BE2C (cell line): Measurements from ENCODE around the gene HELZ.
"Not testable (repeated sequence)": the region's sequence is repeated elsewhere in the genome, so short reads cannot be mapped to it uniquely, and the experiment has no call there.

Source experiments
- DNase-seq: peaks from one replicate; pipeline ENCODE4 v3.0.0-alpha.2; 2020
- H3K27me3 ChIP-seq: fragments of 250-450 bp; sonication (Bioruptor Pico); 2 replicates; pipeline ENCODE4 v1.5.1; 2020; ENCODE audit warnings: mild to moderate bottlenecking
- H3K36me3 ChIP-seq: fragments of 250-450 bp; sonication (Bioruptor Pico); 2 replicates; pipeline ENCODE4 v1.5.1; 2020; ENCODE audit warnings: mild to moderate bottlenecking
- H3K4me1 ChIP-seq: fragments of 250-450 bp; sonication (Bioruptor Pico); 2 replicates; pipeline ENCODE4 v1.5.1; 2020
- H3K4me3 ChIP-seq: 2 replicates; pipeline ENCODE4 v1.5.1; 2011; ENCODE audit warnings: low read depth, low read length
- H3K9me3 ChIP-seq: fragments of 250-450 bp; sonication (Bioruptor Pico); 2 replicates; pipeline ENCODE4 v1.5.1; 2020
- TF ChIP-seq, protein P1 (sequence below): IDR thresholded peaks from 2 replicates; pipeline ENCODE4 v1.5.1; 2012; ENCODE audit warnings: mild to moderate bottlenecking, low read depth, low read length

Gene HELZ

DNA sequence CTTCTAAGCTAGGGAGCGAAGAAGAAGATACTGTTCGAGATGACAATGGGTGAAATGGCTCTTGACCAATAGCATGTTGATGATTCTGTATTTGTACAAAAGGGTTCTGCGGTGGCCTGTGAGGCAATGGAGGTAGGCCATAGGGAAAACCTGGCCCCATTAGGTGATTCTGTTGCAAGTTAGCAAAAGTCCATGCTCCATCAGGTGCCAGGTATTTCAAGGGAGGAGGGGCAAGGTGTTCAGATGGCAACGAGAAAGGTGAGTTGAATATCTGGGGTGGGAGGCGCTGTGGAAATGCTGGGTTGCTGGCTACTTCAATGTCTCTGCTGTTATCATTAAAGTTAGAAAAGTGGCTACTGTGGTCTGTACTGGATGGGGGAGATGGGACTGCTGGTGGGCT lies 137.8 kb downstream of the HELZ start:
- DNase-seq = no peak
- TF ChIP-seq, protein P1, sequence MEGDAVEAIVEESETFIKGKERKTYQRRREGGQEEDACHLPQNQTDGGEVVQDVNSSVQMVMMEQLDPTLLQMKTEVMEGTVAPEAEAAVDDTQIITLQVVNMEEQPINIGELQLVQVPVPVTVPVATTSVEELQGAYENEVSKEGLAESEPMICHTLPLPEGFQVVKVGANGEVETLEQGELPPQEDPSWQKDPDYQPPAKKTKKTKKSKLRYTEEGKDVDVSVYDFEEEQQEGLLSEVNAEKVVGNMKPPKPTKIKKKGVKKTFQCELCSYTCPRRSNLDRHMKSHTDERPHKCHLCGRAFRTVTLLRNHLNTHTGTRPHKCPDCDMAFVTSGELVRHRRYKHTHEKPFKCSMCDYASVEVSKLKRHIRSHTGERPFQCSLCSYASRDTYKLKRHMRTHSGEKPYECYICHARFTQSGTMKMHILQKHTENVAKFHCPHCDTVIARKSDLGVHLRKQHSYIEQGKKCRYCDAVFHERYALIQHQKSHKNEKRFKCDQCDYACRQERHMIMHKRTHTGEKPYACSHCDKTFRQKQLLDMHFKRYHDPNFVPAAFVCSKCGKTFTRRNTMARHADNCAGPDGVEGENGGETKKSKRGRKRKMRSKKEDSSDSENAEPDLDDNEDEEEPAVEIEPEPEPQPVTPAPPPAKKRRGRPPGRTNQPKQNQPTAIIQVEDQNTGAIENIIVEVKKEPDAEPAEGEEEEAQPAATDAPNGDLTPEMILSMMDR = no peak
- Histone ChIP-seq H3K27me3 (no peaks in the 10 kb centered on the region), H3K4me3 (no peak overlapping the region), H3K4me1 (no peaks in the 10 kb centered on the region), H3K36me3 (peaks cover 48% of the 10 kb centered on the region), H3K9me3 (no peaks in the 10 kb centered on the region)

DNA sequence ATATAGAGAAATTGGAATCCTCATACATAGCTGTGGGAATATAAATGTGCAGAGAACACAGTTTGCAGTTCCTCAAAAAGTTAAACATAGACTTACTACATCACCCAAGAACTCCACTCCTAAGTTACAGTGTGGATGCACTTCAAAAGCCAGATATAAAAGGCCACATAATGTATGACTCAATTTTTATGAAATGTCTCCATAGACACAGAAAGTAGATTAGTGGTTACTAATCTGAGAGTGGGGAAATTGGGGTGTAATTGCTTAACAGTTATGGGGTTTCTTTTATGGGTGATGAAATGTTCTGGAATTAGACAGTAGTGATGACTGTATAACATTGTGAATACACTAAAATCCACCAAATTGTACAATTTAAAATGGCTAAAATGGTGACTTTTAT lies 139.8 kb downstream of the HELZ start:
- no peak overlapping the region for H3K4me3 ChIP-seq
- no peaks in the 10 kb centered on the region for H3K27me3 ChIP-seq
- no peaks in the 10 kb centered on the region for H3K9me3 ChIP-seq
- TF ChIP-seq, protein P1 = no peak
- H3K36me3 ChIP-seq = peaks cover 43% of the 10 kb centered on the region
- no peaks in the 10 kb centered on the region for H3K4me1 ChIP-seq
- DNase-seq = no peak

GRCh38 chr17:67104641-67105040 lies 140.4 kb downstream of the HELZ start:
- not testable (repeated sequence) for DNase-seq, H3K4me1 ChIP-seq, H3K27me3 ChIP-seq, H3K4me3 ChIP-seq, H3K9me3 ChIP-seq
- H3K36me3 ChIP-seq = peaks cover 43% of the 10 kb centered on the region

DNA sequence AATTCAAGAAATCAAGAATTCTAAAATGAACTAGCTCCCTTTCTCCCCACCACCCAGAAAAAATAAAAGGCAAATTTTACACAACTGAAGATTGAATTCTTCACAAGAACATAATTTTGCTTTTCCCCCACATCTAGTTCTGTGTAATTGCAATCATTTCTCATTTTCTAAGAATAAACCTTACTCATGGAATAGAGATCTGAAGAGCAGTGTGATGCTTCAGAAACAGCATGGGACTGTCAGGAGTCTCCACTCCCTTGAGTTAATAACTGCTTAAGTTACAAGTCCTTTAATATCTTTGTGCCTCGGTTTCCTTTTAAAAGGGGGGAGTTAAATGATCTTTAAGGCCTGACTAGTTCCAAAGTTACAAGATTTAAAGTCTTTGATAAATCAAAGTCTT lies 147.0 kb downstream of the HELZ start:
- H3K4me3 ChIP-seq = no peak overlapping the region

DNA sequence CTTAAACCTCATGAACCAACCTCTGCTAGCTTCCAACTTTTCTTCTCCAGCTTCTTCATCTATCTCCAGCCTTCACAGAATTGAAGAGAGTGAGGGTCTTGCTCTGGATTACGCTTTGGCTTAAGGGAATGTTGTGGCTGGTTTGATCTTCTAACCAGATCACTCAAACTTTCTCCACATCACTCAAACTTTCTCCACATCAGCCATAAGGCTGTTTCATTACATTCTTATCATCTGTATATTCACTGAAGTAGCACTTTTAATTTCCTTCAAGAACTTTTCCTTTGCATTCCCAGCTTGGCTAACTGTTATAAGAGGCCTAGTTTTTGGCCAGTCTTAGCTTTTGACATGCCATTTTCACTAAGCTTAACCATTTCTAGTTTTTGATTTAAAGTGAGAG lies 148.4 kb downstream of the HELZ start:
- no peak for DNase-seq
- Histone ChIP-seq H3K36me3 (peaks cover 7% of the 10 kb centered on the region), H3K9me3 (no peaks in the 10 kb centered on the region), H3K4me1 (no peaks in the 10 kb centered on the region; the same call in 1 of the 2 replicates), H3K27me3 (no peaks in the 10 kb centered on the region), H3K4me3 (no peak overlapping the region)
- TF ChIP-seq, protein P1 = no peak

More for the DNA sequence above, 147.0 kb downstream of the HELZ start:
- H3K27me3 ChIP-seq = no peaks in the 10 kb centered on the region
- peaks cover 4% of the 10 kb centered on the region for H3K36me3 ChIP-seq
- H3K4me1 ChIP-seq = no peaks in the 10 kb centered on the region
- TF ChIP-seq, protein P1 = no peak
- H3K9me3 ChIP-seq = no peaks in the 10 kb centered on the region
- no peak for DNase-seq

DNA sequence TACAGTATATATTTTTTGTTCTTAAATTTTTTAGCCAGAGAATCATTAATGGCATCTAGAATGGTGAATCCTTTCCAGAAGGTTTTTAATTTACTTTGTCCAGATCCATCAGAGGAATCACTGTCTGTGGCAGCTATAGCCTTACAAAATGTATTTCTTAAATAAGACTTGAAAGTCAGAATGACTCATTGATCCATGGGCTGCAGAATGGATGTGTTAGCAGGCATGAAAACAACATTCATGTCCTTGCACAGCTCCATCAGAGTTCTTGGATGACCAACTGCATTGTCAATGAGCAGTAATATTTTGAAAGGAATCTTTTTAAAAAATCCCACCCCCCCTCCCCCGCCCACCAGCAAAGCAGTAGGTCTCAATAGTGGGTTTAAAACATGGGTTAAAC lies 149.2 kb downstream of the HELZ start:
- TF ChIP-seq, protein P1 = no peak
- H3K9me3 ChIP-seq = no peaks in the 10 kb centered on the region
- peaks cover 7% of the 10 kb centered on the region; the same call in 1 of the 2 replicates for H3K36me3 ChIP-seq
- no peak overlapping the region for H3K4me3 ChIP-seq
- no peaks in the 10 kb centered on the region for H3K27me3 ChIP-seq
- no peaks in the 10 kb centered on the region; the same call in 1 of the 2 replicates for H3K4me1 ChIP-seq
- no peak for DNase-seq

DNA sequence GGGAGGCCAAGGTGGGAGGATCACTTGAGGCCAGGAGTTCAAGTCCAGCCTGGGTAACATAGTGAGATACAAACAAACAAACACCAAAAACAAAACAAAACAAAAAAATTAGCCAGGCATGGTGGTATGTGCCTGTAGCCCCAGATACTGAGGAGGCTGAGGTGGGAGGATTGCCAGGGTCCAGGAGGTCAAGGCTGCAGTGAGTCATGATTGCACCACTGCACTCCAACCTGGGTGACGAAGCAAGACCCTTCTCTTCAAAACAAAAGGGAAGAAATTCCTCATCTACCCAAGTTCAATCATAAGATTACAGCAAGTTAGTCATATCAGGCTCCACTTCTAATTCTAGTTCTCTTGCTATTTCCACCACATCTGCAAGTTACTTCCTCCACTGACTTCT lies 149.7 kb downstream of the HELZ start:
- H3K4me3 ChIP-seq, H3K9me3 ChIP-seq, DNase-seq, H3K4me1 ChIP-seq, H3K27me3 ChIP-seq, H3K36me3 ChIP-seq: not testable (repeated sequence)
